Measurements from ENCODE around the gene TVP23A. TPM values are rescaled to one million over a fixed set of nuclear protein-coding genes. Genes with fewer than 3 reads are reported as not detected.

The TVP23A gene
- total RNA-seq = under 1 TPM; 0.30 to 0.83 TPM

GRCh38 chr16:10817963-10818941 is at the start of gene TVP23A:
Gene TVP23A (minus strand): TSS chr16:10818794. CDS start chr16:10818493, 301 bp downstream.
- H3K4me1 ChIP-seq = no peaks in the 10 kb centered on the region
- no peak for DNase-seq (ENCODE audit: low spot score)
- peak within 1 kb of the TSS in 1 of 2 donors; percentile 19 for H3K27ac ChIP-seq
- TF ChIP-seq CTCF (IDR thresholded peaks at IDR 0.05) = no peak
- no peaks in the 10 kb centered on the region for H3K36me3 ChIP-seq
- no peaks in the 10 kb centered on the region for H3K9me3 ChIP-seq
- H3K4me3 ChIP-seq = peak within 1 kb of the TSS; percentile 36 to 50
- H3K27me3 ChIP-seq = no peaks in the 10 kb centered on the region

GRCh38 chr16:10868104-10868595 is 49.6 kb upstream of the TVP23A start:
- H3K9me3 ChIP-seq = no peaks in the 10 kb centered on the region
- no peaks in the 10 kb centered on the region for H3K36me3 ChIP-seq
- H3K4me1 ChIP-seq = peaks cover 0 to 32% of the 10 kb centered on the region in 2 donors
- no peak for DNase-seq (ENCODE audit: low spot score)
- H3K27me3 ChIP-seq = no peaks in the 10 kb centered on the region
- peak overlapping the region; percentile 51 to 55 for H3K27ac ChIP-seq
- peak overlapping the region in 1 of 2 donors; percentile 17 for H3K4me3 ChIP-seq
- no peak for TF ChIP-seq CTCF (IDR thresholded peaks at IDR 0.05)

- Histone ChIP-seq H3K9me3 (no peaks in the 10 kb centered on the region), H3K27me3 (no peaks in the 10 kb centered on the region), H3K36me3 (no peaks in the 10 kb centered on the region), H3K4me1 (peaks cover 0 to 32% of the 10 kb centered on the region in 2 donors), H3K4me3 (no peak overlapping the region), H3K27ac (no peak overlapping the region)
- no peak for DNase-seq (ENCODE audit: low spot score)
- TF ChIP-seq CTCF (IDR thresholded peaks at IDR 0.05) = no peak
Measured at GRCh38 chr16:10867199-10867598, 48.6 kb upstream of the TVP23A start.

- Histone ChIP-seq H3K36me3 (no peaks in the 10 kb centered on the region), H3K4me3 (no peak overlapping the region), H3K27ac (peak overlapping the region in 1 of 2 donors; percentile 1), H3K27me3 (no peaks in the 10 kb centered on the region), H3K4me1 (peaks cover 0 to 23% of the 10 kb centered on the region in 2 donors), H3K9me3 (no peaks in the 10 kb centered on the region)
- DNase-seq (ENCODE audit: low spot score) = no peak
- TF ChIP-seq CTCF (IDR thresholded peaks at IDR 0.05) = no peak
Measured at GRCh38 chr16:10865991-10866966, 47.7 kb upstream of the TVP23A start.

- no peak overlapping the region for H3K27ac ChIP-seq
- no peak for TF ChIP-seq CTCF (IDR thresholded peaks at IDR 0.05)
- H3K27me3 ChIP-seq = no peaks in the 10 kb centered on the region
- peak; percentile 79 for DNase-seq (ENCODE audit: low spot score)
- no peaks in the 10 kb centered on the region for H3K36me3 ChIP-seq
- H3K4me1 ChIP-seq = no peaks in the 10 kb centered on the region
- H3K9me3 ChIP-seq = no peaks in the 10 kb centered on the region
- H3K4me3 ChIP-seq = no peak overlapping the region
Measured at GRCh38 chr16:10862438-10862837, 43.8 kb upstream of the TVP23A start.
